Ramos (cell line): ENCODE measurements around the gene TBC1D10A.
"Not testable (repeated sequence)": the region's sequence is repeated elsewhere in the genome, so short reads cannot be mapped to it uniquely, and the experiment has no call there.

Experiments used
- in situ Hi-C: fragments of 300-500 bp; cut with MboI; formaldehyde crosslinking; loops from one replicate; pipeline ENCODE4 v1.14.3; 2022; ENCODE audit warnings: low sequenced_read_pairs; ENCODE audit not compliant: unreplicated experiment

TBC1D10A gene

GRCh38 chr22:30348809-30349208 is 22.1 kb upstream of the TBC1D10A start:
- in situ Hi-C loops, result no loop called here

- in situ Hi-C loops, result no loop called here
Observed at GRCh38 chr22:30348404-30348803, 21.7 kb upstream of the TBC1D10A start.

DNA sequence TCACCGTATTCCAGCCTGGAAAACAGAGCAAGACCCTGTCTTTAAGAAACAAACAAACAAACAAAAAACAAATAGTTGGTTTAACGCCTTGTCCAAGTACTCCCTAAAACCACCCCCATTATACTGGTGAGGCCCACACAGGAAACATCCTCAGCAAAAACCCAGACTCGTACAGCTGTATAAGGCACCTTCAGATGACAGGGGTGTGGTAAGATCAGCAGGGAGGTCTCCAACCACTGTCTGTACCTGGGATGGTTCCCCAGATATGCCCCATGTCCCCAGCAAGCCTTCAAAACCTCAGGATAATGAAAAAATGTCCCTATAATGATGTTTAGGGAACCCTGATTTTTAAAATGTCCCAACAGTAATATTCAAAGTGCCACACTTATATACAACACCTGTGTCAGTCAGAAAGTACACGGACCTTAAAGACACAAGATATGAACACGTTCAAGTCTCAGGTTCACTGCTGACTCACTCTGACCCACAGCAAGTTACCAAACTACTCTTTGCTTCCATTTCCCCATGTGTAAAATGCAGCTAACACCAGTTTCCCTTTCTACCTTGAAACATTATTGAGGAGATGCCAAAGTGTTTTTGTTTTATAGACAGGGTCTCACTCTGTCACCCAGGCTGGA is 20.6 kb upstream of the TBC1D10A start:
- in situ Hi-C loops, result no loop called here

- in situ Hi-C loops, result no loop called here
Observed at GRCh38 chr22:30344447-30345200, 17.9 kb upstream of the TBC1D10A start.

GRCh38 chr22:30340911-30341685 is 14.4 kb upstream of the TBC1D10A start:
- in situ Hi-C loops, result no loop called here

- in situ Hi-C loops, result no loop called here
Observed at GRCh38 chr22:30338802-30339201, 12.1 kb upstream of the TBC1D10A start.

- in situ Hi-C loops, result not testable (repeated sequence)
Observed at GRCh38 chr22:30338341-30338740, 11.6 kb upstream of the TBC1D10A start.

- in situ Hi-C loops, result no loop called here
Observed at GRCh38 chr22:30337461-30337778, 10.7 kb upstream of the TBC1D10A start.

GRCh38 chr22:30336752-30337460 is 10.2 kb upstream of the TBC1D10A start:
- in situ Hi-C loops, result no loop called here

GRCh38 chr22:30335236-30335635 is 8.5 kb upstream of the TBC1D10A start:
- in situ Hi-C loops, result no loop called here

GRCh38 chr22:30334646-30335045 is 7.9 kb upstream of the TBC1D10A start:
- in situ Hi-C loops, result no loop called here

GRCh38 chr22:30333707-30334087 is 7.0 kb upstream of the TBC1D10A start:
- in situ Hi-C loops, result no loop called here

GRCh38 chr22:30332994-30333706 is 6.4 kb upstream of the TBC1D10A start:
- in situ Hi-C loops, result no loop called here

DNA sequence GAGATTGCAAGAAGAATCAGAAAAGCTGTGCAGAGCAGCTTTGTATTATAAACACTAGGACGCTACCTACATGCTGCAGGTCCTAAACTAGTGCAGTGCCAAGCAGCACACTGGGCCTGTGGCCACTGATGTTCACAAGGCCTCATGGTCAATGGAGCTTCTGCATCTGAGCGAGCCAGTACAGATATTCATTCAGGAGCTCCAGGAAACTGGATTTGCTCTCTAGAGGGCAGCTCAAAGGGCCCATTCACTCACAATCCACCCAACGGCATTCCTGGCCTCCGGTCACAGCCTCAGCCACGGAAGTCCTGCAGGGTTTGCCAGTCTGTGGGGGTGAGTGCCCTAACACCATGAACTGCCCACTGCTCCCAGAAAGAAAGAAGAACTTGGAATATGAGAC is 5.8 kb upstream of the TBC1D10A start:
- in situ Hi-C loops, result no loop called here

DNA sequence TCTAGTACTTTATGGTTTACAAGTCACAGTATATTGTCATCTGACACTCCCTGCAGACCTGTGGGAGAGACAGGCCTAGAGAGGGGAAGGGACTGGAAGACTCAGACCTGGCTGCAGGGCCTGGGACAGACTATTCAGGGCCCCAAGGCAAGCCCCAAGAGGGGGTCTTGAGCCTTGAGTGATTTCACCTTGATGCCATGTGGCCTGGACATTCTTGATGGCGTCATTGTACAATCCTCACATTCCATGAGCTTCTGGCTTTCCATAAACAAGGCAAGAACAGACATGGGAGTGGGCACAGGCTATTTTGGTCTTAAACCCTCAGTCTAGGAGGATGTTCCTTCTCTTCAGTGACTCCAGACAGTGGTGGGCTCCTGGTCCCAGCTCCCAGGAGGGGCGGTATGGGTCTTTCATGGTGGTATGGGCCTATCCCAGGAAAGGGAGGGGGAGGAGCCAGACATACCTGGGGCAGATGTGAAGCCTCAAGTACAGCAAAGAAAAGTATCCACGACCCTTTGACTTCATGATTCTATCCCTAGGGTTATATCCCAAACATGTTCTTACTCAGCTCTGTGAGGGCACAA is 1.8 kb upstream of the TBC1D10A start:
- in situ Hi-C loops, result no loop called here

DNA sequence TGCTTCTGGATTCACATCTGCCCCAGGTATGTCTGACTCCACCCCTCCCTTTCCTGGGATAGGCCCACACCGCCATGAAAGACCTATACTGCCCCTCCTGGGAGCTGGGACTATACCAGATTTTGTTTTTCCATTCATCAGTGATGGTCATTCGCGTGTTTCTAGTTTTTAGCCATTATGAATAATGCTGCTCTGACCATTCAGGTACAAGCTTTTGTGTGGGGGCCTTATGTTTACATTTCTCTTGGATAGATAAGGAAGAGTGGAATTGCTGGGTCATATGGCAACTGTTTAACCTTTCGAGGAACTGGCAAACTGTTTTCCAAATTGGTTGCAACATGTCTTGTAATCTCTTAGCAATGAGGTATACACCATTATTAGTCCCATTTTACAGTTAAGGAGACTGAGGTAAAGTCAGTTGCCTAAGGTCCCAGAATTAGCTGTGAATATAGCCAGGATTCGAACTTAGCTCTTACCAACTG is 1.2 kb upstream of the TBC1D10A start:
- in situ Hi-C loops, result no loop called here

DNA sequence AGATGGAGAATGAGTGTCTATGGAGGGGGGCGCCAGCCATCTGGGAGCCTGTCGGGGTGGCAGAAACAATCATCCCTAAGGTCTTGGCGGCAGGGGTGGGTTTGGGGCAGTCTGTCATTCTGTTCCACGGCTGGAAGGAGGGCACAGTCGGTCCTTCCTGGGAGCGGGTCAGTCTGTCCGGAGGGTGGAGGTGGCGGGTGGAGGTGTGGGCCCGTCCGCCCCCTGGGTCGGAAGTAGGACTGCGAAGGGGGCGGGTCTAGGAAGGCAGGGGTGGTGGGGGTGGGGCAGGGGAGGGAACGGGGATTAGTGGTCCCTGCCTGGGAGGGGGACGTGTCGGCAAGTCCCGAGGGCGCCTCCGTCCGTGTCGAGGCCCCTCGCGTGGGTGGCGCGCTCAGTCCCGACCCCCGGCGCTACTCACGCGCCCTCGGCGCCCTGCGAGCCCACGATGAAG is 461 bp downstream of the TBC1D10A start:
- in situ Hi-C loops, result no loop called here

DNA sequence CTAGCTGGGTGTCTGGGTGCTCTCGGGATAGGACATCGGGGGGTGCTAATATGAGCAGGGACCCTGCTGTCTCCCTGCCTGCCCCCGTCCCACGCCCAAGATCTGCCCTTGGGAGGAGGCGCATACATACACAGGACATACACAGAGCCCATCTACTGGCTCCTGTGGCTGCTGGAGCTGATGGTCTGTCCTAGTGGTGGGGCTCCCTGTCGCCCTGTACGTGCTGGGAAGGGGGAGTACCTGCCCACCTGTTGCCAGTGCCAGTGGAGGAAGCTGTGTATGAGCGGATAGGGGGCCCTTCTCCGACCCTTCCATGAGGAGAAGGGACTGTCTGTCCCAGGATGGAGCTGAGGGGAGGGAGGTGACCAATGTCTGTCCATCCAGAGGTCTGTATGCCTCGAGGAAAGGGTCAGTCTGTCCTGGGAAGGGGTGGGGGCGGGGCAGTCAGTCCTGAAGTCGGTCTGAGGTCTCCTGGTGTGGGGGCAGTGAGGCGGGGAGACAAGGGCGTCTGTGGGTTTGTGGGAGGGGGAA is 952 bp downstream of the TBC1D10A start:
- in situ Hi-C loops, result no loop called here

GRCh38 chr22:30325065-30325720 is 1.5 kb downstream of the TBC1D10A start:
- in situ Hi-C loops, result no loop called here
